HEK293T (cell line): ENCODE results near the gene VAX1.
A peak's percentile ranks its signal among the peaks of the same experiment; 100 is the strongest.

Experiments used
- CTCF ChIA-PET: fragments of 350-600 bp; formaldehyde crosslinking; extraction: SDS; loops from one replicate; lab custom pipeline; 2021; ENCODE audit warnings: antibody characterized with exemption, inconsistent platforms; lab: Yijun Ruan, JAX
- POLR2A ChIA-PET: fragments of 350-600 bp; formaldehyde crosslinking; extraction: SDS; loops from one replicate; lab custom pipeline; 2020; ENCODE audit warnings: antibody characterized with exemption, inconsistent platforms; lab: Yijun Ruan, JAX
- DNase-seq: peaks from one replicate; pipeline ENCODE4 v3.0.0; 2012; ENCODE audit warnings: mixed read lengths; ENCODE audit errors: extremely low spot score
- ARNT ChIP-seq: fragments of 450-650 bp; IDR thresholded peaks from 2 replicates; pipeline ENCODE4 v1.6.1; 2017; ENCODE audit warnings: mild to moderate bottlenecking
- BHLHE40 ChIP-seq: fragments of 450-650 bp; IDR thresholded peaks from 2 replicates; pipeline ENCODE4 v1.6.1; 2016; ENCODE audit warnings: mild to moderate bottlenecking, moderate library complexity, borderline replicate concordance
- CTBP1 ChIP-seq: fragments of 450-650 bp; IDR thresholded peaks from 2 replicates; pipeline ENCODE4 v1.6.1; 2016; ENCODE audit warnings: borderline replicate concordance
- ELF4 ChIP-seq: fragments of 450-650 bp; IDR thresholded peaks from 2 replicates; pipeline ENCODE4 v1.6.1; 2017; ENCODE audit warnings: antibody characterized with exemption
- FOXA1 ChIP-seq: fragments of 450-650 bp; IDR thresholded peaks from 2 replicates; pipeline ENCODE4 v1.6.1; 2016; ENCODE audit warnings: mild to moderate bottlenecking
- FOXK2 ChIP-seq: fragments of 450-650 bp; IDR thresholded peaks from 2 replicates; pipeline ENCODE4 v1.6.1; 2016; ENCODE audit warnings: mild to moderate bottlenecking
- FOXM1 ChIP-seq: fragments of 450-650 bp; IDR thresholded peaks from 2 replicates; pipeline ENCODE4 v1.6.1; 2017; ENCODE audit warnings: mild to moderate bottlenecking, borderline replicate concordance
- HDGF ChIP-seq: fragments of 450-650 bp; IDR thresholded peaks from 2 replicates; pipeline ENCODE4 v1.6.1; 2017; ENCODE audit warnings: antibody characterized with exemption, borderline replicate concordance
- L3MBTL2 ChIP-seq: fragments of 450-650 bp; conservative IDR thresholded peaks from 2 replicates; pipeline ENCODE4 v1.6.1; 2016; ENCODE audit warnings: mild to moderate bottlenecking
- LEF1 ChIP-seq: fragments of 450-650 bp; IDR thresholded peaks from 2 replicates; pipeline ENCODE4 v1.6.1; 2017; ENCODE audit warnings: mild to moderate bottlenecking, borderline replicate concordance
- NFRKB ChIP-seq: fragments of 450-650 bp; IDR thresholded peaks from 2 replicates; pipeline ENCODE4 v1.6.1; 2016; ENCODE audit warnings: mild to moderate bottlenecking, moderate library complexity
- PKNOX1 ChIP-seq: fragments of 450-650 bp; IDR thresholded peaks from 2 replicates; pipeline ENCODE4 v1.6.1; 2016
- SP1 ChIP-seq: fragments of 450-650 bp; IDR thresholded peaks from 2 replicates; pipeline ENCODE4 v1.6.1; 2017
- SUZ12 ChIP-seq: fragments of 450-650 bp; IDR thresholded peaks from 2 replicates; pipeline ENCODE4 v1.6.1; 2016; ENCODE audit warnings: mild to moderate bottlenecking
- TARDBP ChIP-seq: fragments of 450-650 bp; IDR thresholded peaks from 2 replicates; pipeline ENCODE4 v1.6.1; 2016
- ZNF384 ChIP-seq: fragments of 450-650 bp; IDR thresholded peaks from 2 replicates; pipeline ENCODE4 v1.6.1; 2016

The VAX1 gene

GRCh38 chr10:117167346-117167788 is 29.3 kb upstream of the VAX1 start:
- no peak for DNase-seq
- TF ChIP-seq SUZ12 (no peak), FOXK2 (no peak), CTBP1 (no peak), ARNT (no peak), SP1 (no peak), PKNOX1 (no peak), ELF4 (no peak), BHLHE40 (no peak), FOXA1 (no peak), LEF1 (no peak), L3MBTL2 (no peak)
- ChIA-PET POLR2A (interaction anchor here (1.4 kb wide), 2 partner anchors 301 to 318 kb away, joined by 3 read pairs; partner anchors contain the start of gene ENO4), CTCF (interaction anchor here (0.5 to 2.8 kb wide), 13 partner anchors 7 to 379 kb away, joined by 3 to 21 read pairs (median 3); no protein-coding TSS in a partner anchor)

GRCh38 chr10:117166418-117167345 is 28.6 kb upstream of the VAX1 start:
- ChIA-PET CTCF (interaction anchor here (0.5 to 2.8 kb wide), 13 partner anchors 8 to 378 kb away, joined by 3 to 21 read pairs (median 3); no protein-coding TSS in a partner anchor), POLR2A (interaction anchor here (1.4 kb wide), 2 partner anchors 300 to 317 kb away, joined by 3 read pairs; partner anchors contain the start of gene ENO4)
- TF ChIP-seq SP1 (no peak), ELF4 (no peak), BHLHE40 (no peak), FOXK2 (no peak), HDGF (no peak), CTBP1 (no peak), ARNT (no peak), SUZ12 (no peak), LEF1 (no peak), NFRKB (no peak)
- DNase-seq: no peak

GRCh38 chr10:117165538-117166417 is 27.7 kb upstream of the VAX1 start:
- TF ChIP-seq LEF1 (no peak), CTBP1 (no peak), ARNT (no peak), FOXM1 (no peak), BHLHE40 (no peak), ELF4 (no peak), FOXK2 (no peak), SUZ12 (no peak), ZNF384 (no peak), NFRKB (no peak), TARDBP (no peak), HDGF (no peak), SP1 (no peak), L3MBTL2 (no peak; the same call in 1 of the 2 replicates), FOXA1 (no peak), PKNOX1 (no peak)
- ChIA-PET POLR2A (interaction anchor here (1.4 kb wide), 1 partner anchor 299 kb away, joined by 3 read pairs; no protein-coding TSS in a partner anchor), CTCF (interaction anchor here (0.6 to 2.8 kb wide), 11 partner anchors 9 to 1288 kb away, joined by 3 to 21 read pairs (median 3); no protein-coding TSS in a partner anchor)
- peak; percentile 90 for DNase-seq

DNA sequence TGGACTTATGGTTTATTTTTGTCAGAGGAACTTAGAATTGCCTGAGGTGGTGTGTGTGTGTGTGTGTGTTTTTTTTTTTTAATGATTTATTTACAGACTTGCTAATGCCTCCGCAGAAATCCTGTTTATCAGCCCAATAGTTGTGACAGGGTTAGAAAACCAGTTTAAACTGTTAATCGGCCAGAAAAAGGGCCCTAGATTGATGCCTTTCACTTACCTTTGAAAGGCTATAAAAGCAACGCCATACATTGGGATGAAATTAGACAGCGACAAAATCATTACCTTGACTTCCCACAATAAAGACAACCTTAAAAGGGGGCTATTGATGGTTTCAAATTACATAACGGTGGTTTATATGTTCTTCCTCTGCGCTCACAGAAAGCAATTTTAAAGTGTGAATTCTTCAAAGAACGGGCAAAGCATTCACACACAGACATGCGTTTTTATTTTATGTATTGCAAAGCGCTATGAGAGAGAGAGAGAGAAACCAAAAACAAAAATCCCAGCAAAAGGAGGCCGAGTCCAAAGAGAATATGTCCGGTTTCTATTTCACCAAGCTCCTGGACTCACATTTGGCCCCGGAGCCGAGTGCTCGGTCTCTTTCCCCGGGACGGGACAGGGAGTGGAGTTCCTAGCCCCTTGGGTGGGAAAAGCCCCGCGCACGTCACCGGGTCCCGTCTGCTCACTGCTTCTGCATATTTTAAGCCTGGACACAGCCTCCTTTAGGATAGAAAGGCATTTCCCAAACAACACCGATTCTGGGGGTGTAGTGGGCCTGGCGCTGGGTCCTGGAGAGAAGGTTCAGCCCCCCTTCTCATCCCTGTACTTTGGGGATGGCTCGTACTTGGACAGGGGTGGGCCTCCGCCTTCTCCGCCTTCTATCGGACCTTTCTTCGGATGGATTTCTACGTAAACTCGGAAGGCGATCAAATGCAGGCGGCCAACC is 26.8 kb upstream of the VAX1 start:
- ChIA-PET POLR2A (no interaction called here), CTCF (interaction anchor here (0.7 to 2.0 kb wide), 5 partner anchors 10 to 368 kb away, joined by 3 to 17 read pairs (median 3); no protein-coding TSS in a partner anchor)
- no peak for DNase-seq
- no peak for TF ChIP-seq L3MBTL2
- no peak for TF ChIP-seq SUZ12
- no peak for TF ChIP-seq ARNT
- no peak for TF ChIP-seq FOXM1
- TF ChIP-seq CTBP1: no peak
- no peak for TF ChIP-seq FOXA1
- TF ChIP-seq TARDBP: no peak
- no peak for TF ChIP-seq LEF1
- TF ChIP-seq PKNOX1: no peak
- no peak for TF ChIP-seq BHLHE40
- TF ChIP-seq FOXK2: no peak
